Caco-2 (cell line): Measurements from ENCODE around the gene SYNJ1. TPM values are rescaled to one million over a fixed set of nuclear protein-coding genes. Genes with fewer than 3 reads are reported as not detected.

ENCODE experiments used
- BruUV-seq: library from RNA; stranded (reverse); fragments of 400-500 nt; replicated peaks from 2 replicates; lab custom pipeline; 2021; lab: Mats Ljungman, UMichigan
- CTCF ChIA-PET: fragments of 300-600 bp; sonication (Branson Sonifier 250); formaldehyde crosslinking; loops from one replicate; lab custom pipeline; 2022; ENCODE audit warnings: antibody characterized with exemption; lab: Charles Lee
- POLR2A ChIA-PET: fragments of 300-600 bp; sonication (Branson Sonifier 250); formaldehyde crosslinking; loops from one replicate; lab custom pipeline; 2022; ENCODE audit warnings: antibody characterized with exemption; lab: Charles Lee
- DNase-seq, 2 experiments: peaks; one replicate each; pipeline versions ENCODE4 v3.0.0 to v3.0.0-alpha.2; 2020 to 2022
- H3K27me3 ChIP-seq: replicated peaks from 2 replicates; pipeline ENCODE4 v1.6.0; 2011; ENCODE audit warnings: low read length; ENCODE audit not compliant: control insufficient read depth, insufficient read depth
- H3K36me3 ChIP-seq: 2 replicates; pipeline ENCODE4 v1.5.1; 2011; ENCODE audit warnings: low read length; ENCODE audit not compliant: control insufficient read depth, insufficient read depth
- H3K4me1 ChIP-seq: fragments of 250-450 bp; sonication (Bioruptor Pico); 2 replicates; pipeline ENCODE4 v1.5.1; 2020; ENCODE audit warnings: mild to moderate bottlenecking
- H3K4me3 ChIP-seq: 2 replicates; pipeline ENCODE4 v1.5.1; 2011; ENCODE audit warnings: low read depth, mild to moderate bottlenecking, control low read depth, low read length
- H3K9me3 ChIP-seq: fragments of 250-450 bp; sonication (Bioruptor Pico); 2 replicates; pipeline ENCODE4 v1.5.1; 2020; ENCODE audit warnings: mild to moderate bottlenecking, moderate library complexity
- H3K27ac Mint-ChIP-seq: one replicate; pipeline ENCODE4 v1.8.0; 2022; ENCODE audit warnings: mixed read lengths; ENCODE audit not compliant: unreplicated experiment
- H3K27me3 Mint-ChIP-seq: one replicate; pipeline ENCODE4 v1.8.0; 2022; ENCODE audit warnings: mixed read lengths; ENCODE audit not compliant: insufficient read depth, unreplicated experiment
- H3K36me3 Mint-ChIP-seq: one replicate; pipeline ENCODE4 v1.8.0; 2022; ENCODE audit warnings: mild to moderate bottlenecking, mixed read lengths; ENCODE audit not compliant: insufficient read depth, unreplicated experiment
- H3K4me1 Mint-ChIP-seq: one replicate; pipeline ENCODE4 v1.8.0; 2022; ENCODE audit warnings: low read depth, mixed read lengths; ENCODE audit not compliant: unreplicated experiment
- H3K4me3 Mint-ChIP-seq: one replicate; pipeline ENCODE4 v1.8.0; 2022; ENCODE audit warnings: mild to moderate bottlenecking, moderate library complexity, mixed read lengths; ENCODE audit not compliant: unreplicated experiment
- H3K9me3 Mint-ChIP-seq: one replicate; pipeline ENCODE4 v1.8.0; 2022; ENCODE audit warnings: mixed read lengths; ENCODE audit not compliant: unreplicated experiment
- CTCF ChIP-seq, 2 experiments: fragments of 200-600 bp in 1 of 2; IDR thresholded peaks; 1 replicate in 1 of 2; 2 replicates in 1 of 2; pipeline versions ENCODE4 v1.5.1 to v1.8.0; 2011 to 2022; ENCODE audit warnings: antibody characterized with exemption in 1 of 2, control low read depth in 1 of 2, inconsistent platforms in 1 of 2, low read depth in 1 of 2, low read length in 1 of 2, mild to moderate bottlenecking in 1 of 2, moderate library complexity in 1 of 2; ENCODE audit not compliant: insufficient read depth in 1 of 2, severe bottlenecking in 1 of 2, unreplicated experiment in 1 of 2
- intact Hi-C: fragments of 100-400 bp; cut with micrococcal nuclease; formaldehyde crosslinking; loops from one replicate; pipeline ENCODE4 v1.10.0; 2022; ENCODE audit not compliant: unreplicated experiment
- total RNA-seq: library from RNA; stranded (reverse); gene quantifications from 2 replicates; pipeline ENCODE4 v1.2.3, GENCODE V29; 2022

SYNJ1 gene
- total RNA-seq, 1 experiment from 2014 or later, result 8.3 TPM

GRCh38 chr21:32605469-32605868 is 122.3 kb downstream of the SYNJ1 start:
- no peak for TF ChIP-seq CTCF (IDR thresholded peaks at IDR 0.05; ENCODE audit: insufficient read depth in 1 of 2, low read depth in 1 of 2, low read length in 1 of 2, severe bottlenecking in 1 of 2, unreplicated experiment in 1 of 2)
- Mint-ChIP-seq H3K27me3 (no peaks in the 10 kb centered on the region), H3K36me3 (peaks cover 57% of the 10 kb centered on the region), H3K27ac (no peak overlapping the region), H3K4me3 (no peak overlapping the region), H3K4me1 (no peaks in the 10 kb centered on the region), H3K9me3 (no peaks in the 10 kb centered on the region)
- intact Hi-C loops, result no loop called here
- ChIA-PET POLR2A (no interaction called here), CTCF (no interaction called here)
- Histone ChIP-seq H3K9me3 (no peaks in the 10 kb centered on the region), H3K27me3 (no peaks in the 10 kb centered on the region), H3K4me3 (no peak overlapping the region), H3K4me1 (0 out of 2 replicates have a peak, but pooled peaks cover under 1% of the 10 kb centered on the region), H3K36me3 (no peaks in the 10 kb centered on the region)
- no peak for DNase-seq
- BruUV-seq, result no TSS peak

- no peaks in the 10 kb centered on the region for H3K27me3 Mint-ChIP-seq
- H3K4me1 Mint-ChIP-seq, result no peaks in the 10 kb centered on the region
- POLR2A ChIA-PET, result no interaction called here
- no peak overlapping the region for H3K4me3 Mint-ChIP-seq
- H3K9me3 Mint-ChIP-seq, result no peaks in the 10 kb centered on the region
- Histone ChIP-seq H3K36me3 (no peaks in the 10 kb centered on the region), H3K4me1 (no peaks in the 10 kb centered on the region), H3K4me3 (no peak overlapping the region), H3K27me3 (no peaks in the 10 kb centered on the region), H3K9me3 (no peaks in the 10 kb centered on the region)
- peaks cover 54% of the 10 kb centered on the region for H3K36me3 Mint-ChIP-seq
- no peak for DNase-seq
- BruUV-seq, result no TSS peak
- intact Hi-C loops, result no loop called here
- H3K27ac Mint-ChIP-seq, result no peak overlapping the region
- CTCF ChIA-PET, result no interaction called here
- TF ChIP-seq CTCF (IDR thresholded peaks at IDR 0.05; ENCODE audit: insufficient read depth in 1 of 2, low read depth in 1 of 2, low read length in 1 of 2, severe bottlenecking in 1 of 2, unreplicated experiment in 1 of 2), result no peak
These were observed 123.3 kb downstream of the SYNJ1 start for GRCh38 chr21:32604464-32604863.

- Mint-ChIP-seq H3K27me3 (no peaks in the 10 kb centered on the region), H3K36me3 (peaks cover 65% of the 10 kb centered on the region), H3K9me3 (no peaks in the 10 kb centered on the region), H3K4me3 (no peak overlapping the region), H3K27ac (no peak overlapping the region), H3K4me1 (no peaks in the 10 kb centered on the region)
- intact Hi-C loops, result no loop called here
- ChIA-PET POLR2A (no interaction called here), CTCF (no interaction called here)
- H3K9me3 ChIP-seq, result no peaks in the 10 kb centered on the region
- DNase-seq, result no peak
- H3K4me3 ChIP-seq, result no peak overlapping the region
- no peaks in the 10 kb centered on the region for H3K27me3 ChIP-seq
- BruUV-seq, result no TSS peak
- H3K36me3 ChIP-seq, result no peaks in the 10 kb centered on the region
- TF ChIP-seq CTCF (IDR thresholded peaks at IDR 0.05; ENCODE audit: insufficient read depth in 1 of 2, low read depth in 1 of 2, low read length in 1 of 2, severe bottlenecking in 1 of 2, unreplicated experiment in 1 of 2), result no peak
- H3K4me1 ChIP-seq, result no peaks in the 10 kb centered on the region
These were observed 124.7 kb downstream of the SYNJ1 start for GRCh38 chr21:32603131-32603530.
